GM19372 (cell line): Measurements from ENCODE around the gene TXK.
"Not testable (repeated sequence)": the region's sequence is repeated elsewhere in the genome, so short reads cannot be mapped to it uniquely, and the experiment has no call there.

ENCODE experiments used
- ATAC-seq: cut with Tn5 transposase; IDR thresholded peaks from one replicate; pipeline ENCODE4 v1.9.1; 2021; ENCODE audit warnings: mild to moderate bottlenecking, low read depth, moderate library complexity; ENCODE audit not compliant: unreplicated experiment

The TXK gene

DNA sequence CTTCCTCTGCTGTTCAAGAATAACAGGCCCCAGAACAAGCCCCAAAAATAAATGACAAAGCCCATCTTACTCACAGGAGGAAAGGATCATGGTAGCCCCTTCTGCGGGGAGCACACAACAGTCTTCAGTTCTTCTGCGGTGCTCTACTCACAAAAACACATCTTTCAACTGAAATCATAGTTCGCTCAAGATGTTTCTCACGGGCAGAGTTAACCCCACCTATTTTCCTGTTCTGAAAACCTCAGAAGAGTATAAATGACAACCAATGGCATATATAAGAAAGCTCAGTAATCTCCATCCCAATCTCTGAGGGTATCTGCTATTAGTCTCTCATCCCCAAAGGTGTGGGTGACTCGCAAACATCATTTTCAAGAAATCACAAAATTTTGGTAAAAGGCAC is at the start of gene TXK:
TSS of gene TXK (minus strand) at position 170 of the 400 bp plus-strand sequence. CDS start at position 90, 80 bp downstream.
- no peak for ATAC-seq

DNA sequence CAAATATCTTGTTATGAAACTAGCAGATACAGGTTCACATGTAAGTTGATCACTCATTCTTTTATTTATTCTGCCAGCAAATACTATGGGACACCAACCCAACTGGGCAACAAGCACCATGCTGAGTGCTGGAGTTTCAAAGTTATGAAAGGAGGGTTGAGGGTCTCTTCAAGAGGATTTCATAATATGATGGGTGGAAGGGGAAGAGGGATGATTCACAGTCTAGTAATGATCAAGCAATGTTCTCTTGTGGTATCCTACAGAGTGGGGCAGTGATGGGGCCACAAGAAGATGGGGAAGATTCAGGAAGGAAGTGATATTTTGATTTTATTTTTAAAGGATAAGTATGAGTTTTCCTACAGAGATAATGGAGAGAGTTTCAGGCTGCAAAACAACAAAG is 46.2 kb upstream of the TXK start:
- ATAC-seq = no peak

GRCh38 chr4:48178931-48179330 is 44.9 kb upstream of the TXK start:
- no peak for ATAC-seq

- ATAC-seq = no peak
These were observed 41.8 kb upstream of the TXK start for GRCh38 chr4:48175806-48176205.

DNA sequence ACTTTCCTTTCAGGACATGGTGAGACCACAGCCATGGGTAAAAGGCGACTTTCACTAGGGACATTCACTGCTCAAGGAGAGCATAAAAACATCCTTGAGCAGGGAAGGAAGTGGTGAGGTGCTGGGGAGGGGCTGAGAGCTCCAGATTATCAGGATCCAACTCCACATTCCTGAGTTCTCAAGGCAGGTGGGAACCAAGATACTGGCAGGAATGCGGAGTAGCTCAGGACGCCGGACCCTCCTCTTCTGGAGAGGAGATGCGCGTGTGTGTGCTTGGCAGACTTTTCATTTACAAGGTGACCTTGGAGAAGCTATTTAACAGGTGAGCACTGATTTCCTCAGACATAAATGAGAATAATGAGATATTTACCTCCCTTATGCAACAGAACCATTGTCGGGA is 41.3 kb upstream of the TXK start:
- ATAC-seq = no peak

DNA sequence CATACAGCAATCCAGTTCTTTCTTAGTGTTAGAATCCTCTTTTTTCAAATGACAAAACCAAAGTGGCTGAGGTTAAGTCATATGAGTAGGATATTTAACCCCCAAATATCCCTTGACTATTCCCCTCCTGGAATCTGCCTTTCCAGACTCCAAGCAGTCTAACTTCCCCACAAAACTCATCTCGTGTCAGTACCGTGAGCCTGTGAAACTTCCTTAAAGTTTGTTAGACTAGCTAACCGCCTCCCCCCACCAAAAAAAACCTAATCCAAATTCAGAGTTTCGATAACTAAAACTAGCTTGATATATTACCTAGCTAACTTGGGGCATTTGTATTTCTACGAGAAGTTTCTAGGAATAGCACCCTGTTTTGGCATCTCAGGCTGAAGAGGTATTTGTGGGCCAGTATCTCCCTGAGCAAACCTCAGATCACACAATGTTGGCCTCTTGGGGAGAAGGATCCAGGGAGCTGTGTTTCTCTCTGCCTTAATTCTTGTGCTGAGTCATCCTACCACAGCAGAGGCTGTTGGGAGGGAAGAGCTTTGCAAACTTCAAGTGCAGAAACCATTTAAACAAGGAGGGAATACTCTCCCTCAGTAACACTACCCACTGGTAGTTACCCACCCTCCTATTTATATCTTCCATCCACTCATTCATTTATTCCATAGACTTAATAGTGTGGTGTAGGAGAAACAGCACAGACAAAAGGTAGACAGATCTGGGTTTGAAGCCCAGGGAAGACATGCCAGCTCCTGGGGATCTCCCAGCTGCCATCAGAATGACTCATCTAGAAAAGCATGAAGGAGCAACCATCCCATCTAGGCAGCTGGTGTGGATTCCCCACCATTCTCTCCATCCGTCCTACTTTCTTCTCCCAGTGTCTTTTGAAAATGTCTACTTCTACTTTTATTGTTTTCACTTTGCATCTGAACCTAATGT is 39.3 kb upstream of the TXK start:
- no peak for ATAC-seq

- no peak for ATAC-seq
These were observed 38.6 kb upstream of the TXK start for GRCh38 chr4:48172651-48173050.

- ATAC-seq = no peak
These were observed 35.6 kb upstream of the TXK start for GRCh38 chr4:48169636-48170035.

DNA sequence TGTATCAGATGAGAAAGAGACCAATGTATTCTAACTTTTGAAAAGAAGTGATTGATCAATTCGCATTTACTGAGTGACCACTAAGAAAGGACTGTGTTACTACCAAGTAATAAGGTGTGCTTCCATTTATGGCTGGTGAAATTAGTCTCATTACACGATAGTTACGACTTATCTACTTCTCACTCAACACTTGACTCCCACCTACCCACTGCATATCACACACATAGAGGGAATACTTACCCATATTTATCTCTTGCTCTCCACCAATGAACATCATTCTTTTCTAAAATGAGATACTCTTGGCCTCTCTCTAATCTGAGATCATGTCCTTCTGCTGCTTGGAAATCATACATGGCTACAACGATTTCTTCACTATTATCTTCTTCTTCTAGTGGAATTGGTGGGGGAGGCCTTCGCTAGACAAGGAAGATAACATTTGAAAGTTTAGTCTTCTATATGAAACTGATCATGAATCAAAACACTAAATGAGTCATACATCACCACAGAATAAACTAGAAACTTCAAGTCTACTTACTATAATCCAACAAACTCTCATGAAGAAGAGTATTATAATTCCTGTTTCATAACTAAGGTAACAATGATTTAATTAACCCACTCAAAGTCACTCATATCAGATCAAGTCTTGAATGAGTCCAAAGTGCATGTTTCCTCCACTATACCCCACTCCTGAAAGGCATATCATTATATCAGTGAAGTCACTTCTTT is 33.7 kb upstream of the TXK start:
- ATAC-seq = no peak

DNA sequence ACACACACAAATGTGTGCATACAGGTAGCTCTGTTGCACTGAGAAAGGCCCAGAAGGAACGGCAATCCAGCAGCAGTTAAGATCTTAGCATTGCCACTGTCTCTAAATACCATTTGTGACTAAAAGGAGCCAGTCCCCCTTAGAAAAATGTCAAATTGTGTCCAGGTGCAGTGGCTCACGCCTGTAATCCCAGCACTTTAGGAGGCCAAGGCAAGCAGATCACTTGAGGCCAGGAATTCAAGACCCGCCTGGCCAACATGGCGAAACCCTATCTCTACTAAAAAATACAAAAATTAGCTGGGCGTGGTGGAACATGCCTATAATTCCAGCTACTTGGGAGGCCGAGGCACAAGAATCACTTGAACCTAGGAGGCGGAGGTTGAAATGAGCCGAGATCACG is 30.5 kb upstream of the TXK start:
- not testable (repeated sequence) for ATAC-seq

DNA sequence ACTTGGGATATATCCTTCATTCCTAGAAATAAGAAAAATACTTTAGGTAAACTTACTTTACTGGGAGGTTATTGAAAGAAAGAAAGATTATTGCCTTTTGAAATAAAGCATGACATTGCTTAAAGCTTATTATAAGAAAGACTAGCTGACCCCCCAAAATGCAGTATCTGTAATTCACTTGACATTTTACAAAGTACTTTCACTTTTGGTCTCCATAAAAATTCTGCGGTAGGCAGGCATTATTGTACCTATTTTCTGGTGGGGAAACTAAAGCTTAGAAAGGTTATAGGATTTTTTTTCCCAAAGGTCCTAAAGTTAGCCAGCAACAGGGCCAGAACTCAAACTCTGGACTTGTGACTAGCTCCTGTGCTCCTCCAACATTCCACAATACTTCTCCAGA is 29.7 kb upstream of the TXK start:
- no peak for ATAC-seq

DNA sequence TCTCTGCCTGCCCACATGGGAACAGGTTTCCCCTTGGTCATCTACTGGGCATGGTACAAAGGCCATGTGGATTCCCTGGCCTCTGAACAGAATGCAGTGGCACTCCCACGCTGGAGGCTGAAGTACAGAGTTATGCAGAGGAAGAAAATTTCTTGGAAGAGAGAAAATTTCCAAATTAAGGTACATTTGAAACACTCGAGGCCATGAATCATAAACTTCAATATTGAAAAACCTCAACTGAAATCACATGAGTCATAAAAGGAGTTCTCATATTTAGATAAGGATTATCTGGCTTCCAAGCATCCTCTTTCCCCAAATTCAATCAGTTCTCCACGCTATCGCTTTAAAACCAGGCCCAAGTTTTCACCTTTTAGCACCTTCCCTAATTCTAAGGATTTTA is 28.1 kb upstream of the TXK start:
- no peak for ATAC-seq

DNA sequence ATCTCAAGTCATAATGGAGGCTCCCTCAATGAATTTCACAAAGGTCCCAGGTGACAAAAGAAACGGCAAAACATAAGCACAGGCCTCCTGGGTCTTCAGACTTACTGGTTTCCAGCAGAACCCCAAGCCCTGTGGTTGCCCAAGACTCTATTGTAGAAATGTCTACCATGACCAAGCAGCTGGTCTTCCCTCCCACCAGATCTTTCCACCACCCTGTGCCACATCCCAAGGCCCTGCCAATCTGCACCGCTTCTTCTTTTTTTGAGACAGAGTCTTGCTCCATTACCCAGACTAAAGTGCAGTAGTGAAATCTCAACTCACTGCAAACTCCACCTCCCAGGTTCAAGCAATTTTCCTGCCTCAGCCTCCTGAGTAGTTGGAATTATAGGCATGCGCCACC is 23.2 kb upstream of the TXK start:
- ATAC-seq = no peak

DNA sequence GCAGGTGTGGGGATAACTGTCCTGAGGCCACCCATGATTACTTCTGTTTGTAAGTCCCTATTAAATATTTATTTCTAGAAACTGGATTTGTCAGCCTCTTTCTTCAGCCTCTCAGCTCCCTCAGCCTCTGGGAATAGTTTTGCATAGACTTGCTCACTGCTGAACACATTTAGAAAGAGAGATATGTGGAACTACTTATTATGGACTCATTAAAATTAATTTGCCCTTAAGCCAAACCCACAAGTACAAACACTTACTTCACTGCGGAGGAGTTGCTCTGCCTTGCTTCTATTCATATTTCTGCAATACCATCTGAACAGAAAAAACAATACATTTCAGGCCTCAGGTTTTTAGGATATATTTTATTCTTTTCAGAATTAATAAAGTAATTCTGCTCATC is 22.4 kb upstream of the TXK start:
- ATAC-seq = no peak

GRCh38 chr4:48153791-48154550 is 19.9 kb upstream of the TXK start:
- ATAC-seq = no peak

- no peak for ATAC-seq
These were observed 18.2 kb upstream of the TXK start for GRCh38 chr4:48152259-48152658.

GRCh38 chr4:48149827-48150370 is 15.8 kb upstream of the TXK start:
- no peak for ATAC-seq

GRCh38 chr4:48147621-48148020 is 13.6 kb upstream of the TXK start:
- ATAC-seq = no peak

DNA sequence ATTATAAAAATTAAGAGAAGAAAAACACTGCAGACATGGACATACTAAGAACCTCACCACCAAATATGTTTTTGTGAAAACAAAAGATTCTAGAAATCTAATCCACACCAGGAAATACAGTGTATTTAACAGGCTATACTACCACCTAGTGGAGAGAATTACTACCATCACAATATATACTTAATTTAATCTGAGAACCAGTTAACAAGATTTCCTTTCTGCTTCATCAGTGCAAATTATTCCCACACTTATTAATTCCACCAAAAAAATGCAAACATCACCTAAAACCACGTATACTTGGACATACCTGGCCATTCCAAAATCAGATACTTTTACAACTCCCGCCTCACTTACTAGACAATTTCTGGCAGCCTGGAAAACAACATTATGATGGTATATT is 7.0 kb upstream of the TXK start:
- ATAC-seq = no peak

DNA sequence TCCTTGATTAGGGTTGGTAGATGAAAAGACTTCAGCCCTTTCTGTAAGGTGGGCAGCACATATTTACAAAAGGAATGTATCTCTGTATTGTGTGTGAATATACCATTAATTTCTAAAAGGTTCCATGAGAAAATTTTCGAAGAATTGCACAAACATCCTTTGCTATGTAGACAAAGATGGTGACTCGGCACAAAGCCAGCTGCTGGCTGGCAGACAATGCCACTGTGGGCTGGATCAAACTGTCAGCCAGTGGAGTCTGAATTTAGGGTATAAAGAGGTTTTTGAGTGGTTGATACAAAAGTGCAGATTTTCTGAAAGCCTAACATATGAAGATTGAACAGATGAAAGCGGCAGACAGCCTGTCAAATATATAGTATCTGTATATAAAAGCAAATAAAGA is 5.6 kb upstream of the TXK start:
- no peak for ATAC-seq

DNA sequence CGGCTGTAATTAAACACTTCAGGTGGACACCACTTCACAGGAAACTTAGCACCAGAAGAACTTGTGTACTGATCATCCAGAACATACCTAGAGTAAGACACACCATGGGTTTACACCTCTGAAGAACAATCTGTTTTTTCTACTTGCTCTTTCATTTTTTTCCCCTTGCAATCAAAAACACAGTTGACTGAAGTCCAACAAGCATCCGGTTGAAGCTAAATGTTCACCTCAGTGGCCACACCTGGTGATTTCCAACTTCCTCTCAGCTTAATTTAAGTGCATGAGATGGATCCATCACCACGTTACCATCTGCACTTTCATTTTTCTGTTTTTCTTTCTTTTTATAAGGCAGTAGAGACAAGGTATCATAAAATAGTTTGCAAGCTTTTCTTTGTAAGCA is 4.9 kb upstream of the TXK start:
- peak; percentile 73 for ATAC-seq
